SK-N-SH (cell line): ENCODE measurements around the gene PSMC3IP. TPM values are rescaled to one million over a fixed set of nuclear protein-coding genes. Genes with fewer than 3 reads are reported as not detected.
"Not testable (repeated sequence)": the region's sequence is repeated elsewhere in the genome, so short reads cannot be mapped to it uniquely, and the experiment has no call there.

Experiments used
- CTCF ChIA-PET: fragments of 300-600, 350-600 bp; formaldehyde crosslinking; extraction: SDS; loops from one replicate; lab custom pipeline; 2021; lab: Yijun Ruan, JAX
- POLR2A ChIA-PET: fragments of 350-600 bp; sonication (Branson Sonifier 250); formaldehyde crosslinking; extraction: SDS; loops from one replicate; lab custom pipeline; 2020; ENCODE audit warnings: antibody characterized with exemption, inconsistent platforms; lab: Yijun Ruan, JAX
- DNase-seq: peaks from one replicate; pipeline ENCODE4 v3.0.0; 2012
- H2AFZ ChIP-seq: fragments of 200-600 bp; sonication (generic); 2 replicates; pipeline ENCODE4 v1.8.1; 2016; ENCODE audit warnings: antibody characterized with exemption, mild to moderate bottlenecking, low read depth
- H3F3A ChIP-seq: fragments of 200-600 bp; sonication (generic); replicated peaks from 2 replicates; pipeline ENCODE3; 2016; ENCODE audit warnings: antibody characterized with exemption, mild to moderate bottlenecking; ENCODE audit not compliant: insufficient read depth
- H3K27ac ChIP-seq, 2 experiments: fragments of 200-500 bp in 1 of 2; fragments of 200-600 bp in 1 of 2; sonication (Bioruptor generic) in 1 of 2; sonication (generic), shearing (Covaris generic) in 1 of 2; 2 replicates each; pipeline versions ENCODE4 v1.5.1 to v1.6.1; 2014 to 2016; ENCODE audit warnings: low read depth in 2 of 2, inconsistent platforms in 1 of 2, low read length in 1 of 2, mild to moderate bottlenecking in 1 of 2, mixed read lengths in 1 of 2
- H3K27me3 ChIP-seq: fragments of 200-600 bp; sonication (generic), shearing (Covaris generic); 2 replicates; pipeline ENCODE4 v1.6.1; 2016; ENCODE audit warnings: mixed run types; ENCODE audit not compliant: insufficient read depth
- H3K36me3 ChIP-seq, 2 experiments: fragments of 200-500 bp in 1 of 2; fragments of 200-600 bp in 1 of 2; sonication (Bioruptor generic) in 1 of 2; sonication (generic) in 1 of 2; replicated peaks in 1 of 2; 2 replicates each; pipeline versions ENCODE3 to v1.5.1; 2014 to 2016; ENCODE audit warnings: low read length in 1 of 2, mild to moderate bottlenecking in 1 of 2; ENCODE audit not compliant: insufficient read depth in 2 of 2, control insufficient read depth in 1 of 2
- H3K4me1 ChIP-seq, 2 experiments: fragments of 200-500 bp in 1 of 2; fragments of 200-600 bp in 1 of 2; sonication (Bioruptor generic) in 1 of 2; sonication (generic), shearing (Covaris generic) in 1 of 2; 2 replicates each; pipeline versions ENCODE4 v1.5.1 to v1.6.1; 2014 to 2016; ENCODE audit warnings: low read depth in 1 of 2, low read length in 1 of 2, mixed run types in 1 of 2; ENCODE audit not compliant: insufficient read depth in 2 of 2, control insufficient read depth in 1 of 2
- H3K4me2 ChIP-seq: fragments of 200-600 bp; sonication (generic), shearing (Covaris generic); 2 replicates; pipeline ENCODE4 v1.6.1; 2017; ENCODE audit warnings: mixed run types
- H3K4me3 ChIP-seq, 2 experiments: fragments of 200-500 bp in 1 of 2; fragments of 200-600 bp in 1 of 2; sonication (Bioruptor generic) in 1 of 2; sonication (generic), shearing (Covaris generic) in 1 of 2; 2 replicates each; pipeline versions ENCODE4 v1.5.1 to v1.8.1; 2014 to 2016; ENCODE audit warnings: low read depth in 2 of 2, inconsistent platforms in 1 of 2, low read length in 1 of 2, mild to moderate bottlenecking in 1 of 2, mixed read lengths in 1 of 2, moderate library complexity in 1 of 2
- H3K79me2 ChIP-seq: fragments of 200-600 bp; sonication (generic); 2 replicates; pipeline ENCODE4 v1.8.1; 2017; ENCODE audit warnings: mild to moderate bottlenecking; ENCODE audit not compliant: insufficient read depth
- H3K9ac ChIP-seq: fragments of 200-600 bp; sonication (generic); 2 replicates; pipeline ENCODE4 v1.6.1; 2017; ENCODE audit warnings: mixed run types
- H3K9me2 ChIP-seq: fragments of 200-600 bp; sonication (generic); 2 replicates; pipeline ENCODE4 v1.6.1; 2017; ENCODE audit warnings: mixed run types
- H3K9me3 ChIP-seq: fragments of 200-600 bp; sonication (generic); 2 replicates; pipeline ENCODE4 v1.6.1; 2017; ENCODE audit warnings: mixed run types, mild to moderate bottlenecking, moderate library complexity
- H4K20me1 ChIP-seq: fragments of 200-600 bp; sonication (generic); 2 replicates; pipeline ENCODE4 v1.6.1; 2017; ENCODE audit warnings: mild to moderate bottlenecking, mixed run types; ENCODE audit not compliant: insufficient read depth
- CHD2 ChIP-seq: fragments of 150-350 bp; IDR thresholded peaks from 2 replicates; pipeline ENCODE4 v1.6.1; 2018; ENCODE audit warnings: low read length; ENCODE audit not compliant: partially characterized antibody
- MXI1 ChIP-seq: IDR thresholded peaks from 2 replicates; pipeline ENCODE4 v1.6.1; 2012; ENCODE audit warnings: mild to moderate bottlenecking, low read depth, low read length, improper control_type of control experiment
- RAD21 ChIP-seq: IDR thresholded peaks from 2 replicates; pipeline ENCODE4 v1.6.1; 2012; ENCODE audit warnings: mild to moderate bottlenecking, low read length
- TAF1 ChIP-seq: IDR thresholded peaks from 2 replicates; pipeline ENCODE4 v1.6.1; 2012; ENCODE audit warnings: low read depth, mild to moderate bottlenecking, low read length, moderate library complexity, borderline replicate concordance
- WGBS: methylation state at CpG from one replicate; pipeline ENCODE4 v1.1.6; 2017; ENCODE audit warnings: low lambda C conversion rate; 5-methylcytosine and 5-hydroxymethylcytosine counted together
- polyA plus RNA-seq, 3 experiments: library from polyadenylated mRNA; depleted of rRNA; stranded (reverse); fragments of >200 nt; gene quantifications; 2 replicates each; pipeline ENCODE4 v1.2.3, GENCODE V29; 2012
- TF ChIP-seq, protein P1 (sequence below): IDR thresholded peaks from 2 replicates; pipeline ENCODE4 v1.6.1; 2012; ENCODE audit warnings: mild to moderate bottlenecking, low read depth, low read length, moderate library complexity
- TF ChIP-seq, protein P2 (sequence below): IDR thresholded peaks from 2 replicates; pipeline ENCODE4 v1.4.0; 2012; ENCODE audit warnings: low read depth, borderline replicate concordance
- TF ChIP-seq, protein P3 (sequence below): fragments of 200-600 bp; sonication (generic); IDR thresholded peaks from 2 replicates; pipeline ENCODE4 v1.6.1; 2017; ENCODE audit warnings: antibody characterized with exemption, mild to moderate bottlenecking, moderate library complexity
- TF ChIP-seq, protein P4 (sequence below): IDR thresholded peaks from 2 replicates; pipeline ENCODE4; 2012

The PSMC3IP gene
- polyA plus RNA-seq, 1 of the 3 experiments (the other 2 are of a cell fraction), result 17.3 TPM

DNA sequence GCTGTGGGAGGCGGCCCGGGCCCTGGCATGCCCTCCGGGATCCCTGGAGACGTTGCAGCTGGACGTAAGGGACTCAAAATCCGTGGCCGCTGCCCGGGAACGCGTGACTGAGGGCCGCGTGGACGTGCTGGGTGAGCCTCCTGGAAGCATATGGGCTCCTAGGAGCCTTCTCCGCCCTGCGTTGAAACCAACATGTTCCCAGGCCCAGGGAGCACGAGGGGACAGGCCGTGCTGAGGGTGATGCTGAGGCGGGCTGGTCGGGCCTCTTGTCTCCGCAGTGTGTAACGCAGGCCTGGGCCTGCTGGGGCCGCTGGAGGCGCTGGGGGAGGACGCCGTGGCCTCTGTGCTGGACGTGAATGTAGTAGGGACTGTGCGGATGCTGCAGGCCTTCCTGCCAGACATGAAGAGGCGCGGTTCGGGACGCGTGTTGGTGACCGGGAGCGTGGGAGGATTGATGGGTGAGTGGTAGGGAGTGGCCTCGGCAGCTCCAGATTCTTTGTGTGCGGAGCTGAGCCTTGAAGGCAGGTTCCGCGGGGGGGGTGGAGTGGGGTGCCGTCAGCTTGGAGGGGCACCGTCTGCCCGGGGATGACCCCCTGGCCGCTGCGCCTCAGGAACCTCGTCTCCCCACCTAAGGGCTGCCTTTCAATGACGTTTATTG lies 24.2 kb downstream of the PSMC3IP start:
- H3K4me2 ChIP-seq, result peak overlapping the region; percentile 97
- peaks cover under 1 to 3% of the 10 kb centered on the region in 2 experiments for H3K36me3 ChIP-seq
- peaks cover 51% of the 10 kb centered on the region for H3K79me2 ChIP-seq
- no peaks in the 10 kb centered on the region for H3K9me3 ChIP-seq
- H3K9me2 ChIP-seq, result no peaks in the 10 kb centered on the region
- H3K9ac ChIP-seq, result peak overlapping the region; percentile 87; the same call in 1 of the 2 replicates
- 61% methylated on average over 19 of the region's 45 CpGs for WGBS
- CTCF ChIA-PET, result interaction anchor here (0.8 to 2.5 kb wide), 8 partner anchors 10 to 242 kb away, joined by 3 to 8 read pairs (median 4); partner anchors contain the start of genes RETREG3 and TUBG1
- H3K4me1 ChIP-seq, result peaks cover 2 to 20% of the 10 kb centered on the region in 2 experiments; a peak in 1 of 4 replicates
- no peaks in the 10 kb centered on the region for H3K27me3 ChIP-seq
- TF ChIP-seq, protein P1, sequence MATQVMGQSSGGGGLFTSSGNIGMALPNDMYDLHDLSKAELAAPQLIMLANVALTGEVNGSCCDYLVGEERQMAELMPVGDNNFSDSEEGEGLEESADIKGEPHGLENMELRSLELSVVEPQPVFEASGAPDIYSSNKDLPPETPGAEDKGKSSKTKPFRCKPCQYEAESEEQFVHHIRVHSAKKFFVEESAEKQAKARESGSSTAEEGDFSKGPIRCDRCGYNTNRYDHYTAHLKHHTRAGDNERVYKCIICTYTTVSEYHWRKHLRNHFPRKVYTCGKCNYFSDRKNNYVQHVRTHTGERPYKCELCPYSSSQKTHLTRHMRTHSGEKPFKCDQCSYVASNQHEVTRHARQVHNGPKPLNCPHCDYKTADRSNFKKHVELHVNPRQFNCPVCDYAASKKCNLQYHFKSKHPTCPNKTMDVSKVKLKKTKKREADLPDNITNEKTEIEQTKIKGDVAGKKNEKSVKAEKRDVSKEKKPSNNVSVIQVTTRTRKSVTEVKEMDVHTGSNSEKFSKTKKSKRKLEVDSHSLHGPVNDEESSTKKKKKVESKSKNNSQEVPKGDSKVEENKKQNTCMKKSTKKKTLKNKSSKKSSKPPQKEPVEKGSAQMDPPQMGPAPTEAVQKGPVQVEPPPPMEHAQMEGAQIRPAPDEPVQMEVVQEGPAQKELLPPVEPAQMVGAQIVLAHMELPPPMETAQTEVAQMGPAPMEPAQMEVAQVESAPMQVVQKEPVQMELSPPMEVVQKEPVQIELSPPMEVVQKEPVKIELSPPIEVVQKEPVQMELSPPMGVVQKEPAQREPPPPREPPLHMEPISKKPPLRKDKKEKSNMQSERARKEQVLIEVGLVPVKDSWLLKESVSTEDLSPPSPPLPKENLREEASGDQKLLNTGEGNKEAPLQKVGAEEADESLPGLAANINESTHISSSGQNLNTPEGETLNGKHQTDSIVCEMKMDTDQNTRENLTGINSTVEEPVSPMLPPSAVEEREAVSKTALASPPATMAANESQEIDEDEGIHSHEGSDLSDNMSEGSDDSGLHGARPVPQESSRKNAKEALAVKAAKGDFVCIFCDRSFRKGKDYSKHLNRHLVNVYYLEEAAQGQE, result no peak
- no peak for TF ChIP-seq CHD2
- TF ChIP-seq, protein P2, sequence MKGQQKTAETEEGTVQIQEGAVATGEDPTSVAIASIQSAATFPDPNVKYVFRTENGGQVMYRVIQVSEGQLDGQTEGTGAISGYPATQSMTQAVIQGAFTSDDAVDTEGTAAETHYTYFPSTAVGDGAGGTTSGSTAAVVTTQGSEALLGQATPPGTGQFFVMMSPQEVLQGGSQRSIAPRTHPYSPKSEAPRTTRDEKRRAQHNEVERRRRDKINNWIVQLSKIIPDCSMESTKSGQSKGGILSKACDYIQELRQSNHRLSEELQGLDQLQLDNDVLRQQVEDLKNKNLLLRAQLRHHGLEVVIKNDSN, result no peak
- TF ChIP-seq MXI1, result 0 out of 2 replicates have a peak, but pooled peaks have one; percentile 4
- TF ChIP-seq, protein P3, sequence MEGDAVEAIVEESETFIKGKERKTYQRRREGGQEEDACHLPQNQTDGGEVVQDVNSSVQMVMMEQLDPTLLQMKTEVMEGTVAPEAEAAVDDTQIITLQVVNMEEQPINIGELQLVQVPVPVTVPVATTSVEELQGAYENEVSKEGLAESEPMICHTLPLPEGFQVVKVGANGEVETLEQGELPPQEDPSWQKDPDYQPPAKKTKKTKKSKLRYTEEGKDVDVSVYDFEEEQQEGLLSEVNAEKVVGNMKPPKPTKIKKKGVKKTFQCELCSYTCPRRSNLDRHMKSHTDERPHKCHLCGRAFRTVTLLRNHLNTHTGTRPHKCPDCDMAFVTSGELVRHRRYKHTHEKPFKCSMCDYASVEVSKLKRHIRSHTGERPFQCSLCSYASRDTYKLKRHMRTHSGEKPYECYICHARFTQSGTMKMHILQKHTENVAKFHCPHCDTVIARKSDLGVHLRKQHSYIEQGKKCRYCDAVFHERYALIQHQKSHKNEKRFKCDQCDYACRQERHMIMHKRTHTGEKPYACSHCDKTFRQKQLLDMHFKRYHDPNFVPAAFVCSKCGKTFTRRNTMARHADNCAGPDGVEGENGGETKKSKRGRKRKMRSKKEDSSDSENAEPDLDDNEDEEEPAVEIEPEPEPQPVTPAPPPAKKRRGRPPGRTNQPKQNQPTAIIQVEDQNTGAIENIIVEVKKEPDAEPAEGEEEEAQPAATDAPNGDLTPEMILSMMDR, result peak; percentile 25
- no peak for TF ChIP-seq TAF1
- TF ChIP-seq, protein P4, sequence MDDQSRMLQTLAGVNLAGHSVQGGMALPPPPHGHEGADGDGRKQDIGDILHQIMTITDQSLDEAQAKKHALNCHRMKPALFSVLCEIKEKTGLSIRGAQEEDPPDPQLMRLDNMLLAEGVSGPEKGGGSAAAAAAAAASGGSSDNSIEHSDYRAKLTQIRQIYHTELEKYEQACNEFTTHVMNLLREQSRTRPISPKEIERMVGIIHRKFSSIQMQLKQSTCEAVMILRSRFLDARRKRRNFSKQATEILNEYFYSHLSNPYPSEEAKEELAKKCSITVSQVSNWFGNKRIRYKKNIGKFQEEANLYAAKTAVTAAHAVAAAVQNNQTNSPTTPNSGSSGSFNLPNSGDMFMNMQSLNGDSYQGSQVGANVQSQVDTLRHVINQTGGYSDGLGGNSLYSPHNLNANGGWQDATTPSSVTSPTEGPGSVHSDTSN, result no peak
- 0 out of 2 replicates have a peak, but pooled peaks have one; percentile 8 for TF ChIP-seq RAD21
- H2AFZ ChIP-seq, result no peak overlapping the region
- H3F3A ChIP-seq, result peaks cover 11% of the 10 kb centered on the region
- H4K20me1 ChIP-seq, result no peaks in the 10 kb centered on the region
- peak; percentile 76 for DNase-seq
- POLR2A ChIA-PET, result interaction anchor here (1.2 to 2.3 kb wide), 3 partner anchors 10 to 16 kb away, joined by 3 to 17 read pairs (median 9); partner anchors contain the start of gene NAGLU
- H3K27ac ChIP-seq, result peak overlapping the region in 1 of 2 experiments; percentile 9; a peak in 2 of 4 replicates
- H3K4me3 ChIP-seq, result peak overlapping the region; percentile 79 to 89; a peak in 3 of 4 replicates

DNA sequence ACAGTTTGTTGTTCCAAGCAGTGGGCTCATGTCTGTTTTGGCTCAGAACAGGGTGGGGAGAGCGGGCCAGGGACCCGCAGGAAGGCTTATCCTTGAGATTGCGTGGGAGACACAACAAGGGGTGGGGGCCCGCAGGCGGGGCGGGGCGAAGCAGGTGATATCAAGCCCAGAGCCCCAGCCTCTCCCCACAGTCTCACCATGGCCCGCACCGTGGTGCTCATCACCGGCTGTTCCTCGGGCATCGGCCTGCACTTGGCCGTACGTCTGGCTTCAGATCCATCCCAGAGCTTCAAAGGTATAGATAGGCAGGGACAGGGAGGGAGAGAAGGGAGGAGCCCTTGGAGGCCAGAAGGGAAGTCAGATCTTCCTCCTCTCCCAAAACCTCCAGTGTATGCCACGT lies 24.8 kb downstream of the PSMC3IP start, which contains the start of gene HSD17B1:
HSD17B1 (plus strand) TSS at position 188 of the 400 bp plus-strand sequence; CDS start at position 199, 11 bp downstream.
- ChIA-PET CTCF (interaction anchor here (0.8 kb wide), 1 partner anchor 220 kb away, joined by 4 read pairs; no protein-coding TSS in a partner anchor), POLR2A (interaction anchor here (1.4 kb wide), 1 partner anchor 10 kb away, joined by 9 read pairs; no protein-coding TSS in a partner anchor)
- H3K27ac ChIP-seq, result peak within 1 kb of the TSS; percentile 9 to 69; a peak in 2 of 4 replicates
- not testable (repeated sequence) for H3K9me3 ChIP-seq, H3K9me2 ChIP-seq, H3K27me3 ChIP-seq, H4K20me1 ChIP-seq, DNase-seq, H2AFZ ChIP-seq, H3K36me3 ChIP-seq
- H3K4me3 ChIP-seq, result peak within 1 kb of the TSS; percentile 79 to 89
- peak within 1 kb of the TSS; percentile 87 for H3K9ac ChIP-seq
- H3F3A ChIP-seq, result peaks cover 11% of the 10 kb centered on the region
- 97% methylated on average over 11 of the region's 15 CpGs for WGBS
- H3K4me2 ChIP-seq, result peak within 1 kb of the TSS; percentile 97
- peaks cover 2 to 20% of the 10 kb centered on the region in 2 experiments; a peak in 1 of 4 replicates for H3K4me1 ChIP-seq
- H3K79me2 ChIP-seq, result peaks cover 51% of the 10 kb centered on the region
